NT2/D1 (cell line): ENCODE results near the gene HTR3B.
A peak's percentile ranks its signal among the peaks of the same experiment; 100 is the strongest.

Experiments used
- DNase-seq: peaks from one replicate; pipeline ENCODE4 v3.0.0-alpha.2; 2011; ENCODE audit warnings: low read depth, low spot score
- H3K27me3 ChIP-seq: 2 replicates; pipeline ENCODE4 v1.6.0; 2011; ENCODE audit warnings: mild to moderate bottlenecking; ENCODE audit not compliant: insufficient read length, insufficient read depth
- H3K36me3 ChIP-seq: 2 replicates; pipeline ENCODE4 v1.6.1; 2011; ENCODE audit warnings: mild to moderate bottlenecking, low read length, mixed read lengths; ENCODE audit not compliant: insufficient read depth, insufficient read length
- H3K4me1 ChIP-seq: 2 replicates; pipeline ENCODE4 v1.5.1; 2011; ENCODE audit not compliant: insufficient read depth, insufficient read length
- H3K4me3 ChIP-seq: 2 replicates; pipeline ENCODE4 v1.5.1; 2011; ENCODE audit warnings: low read depth; ENCODE audit not compliant: insufficient read length
- H3K9ac ChIP-seq: 2 replicates; pipeline ENCODE4 v1.6.0; 2011; ENCODE audit warnings: low read depth; ENCODE audit not compliant: insufficient read length
- H3K9me3 ChIP-seq: 2 replicates; pipeline ENCODE4 v1.5.1; 2011; ENCODE audit warnings: mild to moderate bottlenecking, low read length; ENCODE audit not compliant: insufficient read depth
- SUZ12 ChIP-seq: IDR thresholded peaks from 2 replicates; pipeline ENCODE4 v1.6.1; 2011; ENCODE audit not compliant: insufficient read length, insufficient read depth; ENCODE audit errors: extremely low read depth
- YY1 ChIP-seq: IDR thresholded peaks from 2 replicates; pipeline ENCODE4 v1.6.1; 2011; ENCODE audit not compliant: insufficient read length, insufficient read depth
- ZNF274 ChIP-seq: IDR thresholded peaks from 2 replicates; pipeline ENCODE4 v1.6.1; 2011; ENCODE audit warnings: mild to moderate bottlenecking, low read depth, low read length

The HTR3B gene

GRCh38 chr11:113986351-113987140 is 82.0 kb downstream of the HTR3B start:
- TF ChIP-seq SUZ12 (no peak), YY1 (no peak), ZNF274 (no peak)
- no peak overlapping the region for H3K4me3 ChIP-seq
- H3K36me3 ChIP-seq = no peaks in the 10 kb centered on the region
- no peaks in the 10 kb centered on the region for H3K4me1 ChIP-seq
- H3K27me3 ChIP-seq = no peaks in the 10 kb centered on the region
- no peak overlapping the region for H3K9ac ChIP-seq
- DNase-seq = no peak
- H3K9me3 ChIP-seq = no peaks in the 10 kb centered on the region

- H3K4me1 ChIP-seq = no peaks in the 10 kb centered on the region
- no peaks in the 10 kb centered on the region for H3K36me3 ChIP-seq
- no peak for TF ChIP-seq ZNF274
- no peaks in the 10 kb centered on the region for H3K9me3 ChIP-seq
- no peak for DNase-seq
- H3K4me3 ChIP-seq = no peak overlapping the region
- H3K9ac ChIP-seq = no peak overlapping the region
- H3K27me3 ChIP-seq = no peaks in the 10 kb centered on the region
Measured at GRCh38 chr11:113989381-113989780, 84.8 kb downstream of the HTR3B start.

- Histone ChIP-seq H3K27me3 (no peaks in the 10 kb centered on the region), H3K4me1 (no peaks in the 10 kb centered on the region), H3K36me3 (no peaks in the 10 kb centered on the region), H3K4me3 (no peak overlapping the region), H3K9me3 (no peaks in the 10 kb centered on the region), H3K9ac (no peak overlapping the region)
- DNase-seq = no peak
- no peak for TF ChIP-seq YY1
- no peak for TF ChIP-seq ZNF274
- TF ChIP-seq SUZ12 = no peak
Measured at GRCh38 chr11:113989916-113990315, 85.3 kb downstream of the HTR3B start.

- DNase-seq = peak; percentile 46
- Histone ChIP-seq H3K9me3 (no peaks in the 10 kb centered on the region), H3K27me3 (no peaks in the 10 kb centered on the region), H3K36me3 (no peaks in the 10 kb centered on the region), H3K4me3 (no peak overlapping the region), H3K9ac (no peak overlapping the region), H3K4me1 (no peaks in the 10 kb centered on the region)
- no peak for TF ChIP-seq YY1
- no peak for TF ChIP-seq ZNF274
- TF ChIP-seq SUZ12 = no peak
Measured at GRCh38 chr11:113991170-113991569, 86.6 kb downstream of the HTR3B start.

GRCh38 chr11:113991718-113992458 is 87.3 kb downstream of the HTR3B start:
- TF ChIP-seq YY1 (no peak), ZNF274 (no peak), SUZ12 (no peak)
- no peak for DNase-seq
- Histone ChIP-seq H3K36me3 (no peaks in the 10 kb centered on the region), H3K4me3 (no peak overlapping the region), H3K4me1 (no peaks in the 10 kb centered on the region), H3K9me3 (no peaks in the 10 kb centered on the region), H3K9ac (no peak overlapping the region), H3K27me3 (no peaks in the 10 kb centered on the region)

GRCh38 chr11:113992459-113993110 is 88.0 kb downstream of the HTR3B start:
- Histone ChIP-seq H3K27me3 (no peaks in the 10 kb centered on the region), H3K4me3 (no peak overlapping the region), H3K4me1 (no peaks in the 10 kb centered on the region), H3K9me3 (no peaks in the 10 kb centered on the region), H3K9ac (no peak overlapping the region), H3K36me3 (no peaks in the 10 kb centered on the region)
- DNase-seq = no peak
- TF ChIP-seq YY1 (no peak), ZNF274 (no peak), SUZ12 (no peak)
